BJ (cell line): ENCODE measurements around the gene CRP. TPM values are rescaled to one million over a fixed set of nuclear protein-coding genes. Genes with fewer than 3 reads are reported as not detected.
"Not testable (repeated sequence)": the region's sequence is repeated elsewhere in the genome, so short reads cannot be mapped to it uniquely, and the experiment has no call there.

ENCODE experiments used
- CTCF ChIA-PET: fragments of 350-600 bp; formaldehyde crosslinking; extraction: SDS; loops from one replicate; lab custom pipeline; 2021; ENCODE audit warnings: antibody characterized with exemption, inconsistent platforms; lab: Yijun Ruan, JAX
- POLR2A ChIA-PET: fragments of 300-600 bp; sonication (Branson Sonifier 250); formaldehyde crosslinking; extraction: SDS; loops from one replicate; lab custom pipeline; 2021; ENCODE audit warnings: antibody characterized with exemption; lab: Charles Lee
- DNase-seq: peaks from one replicate; pipeline ENCODE4 v3.0.0-alpha.2; 2011; ENCODE audit warnings: low read depth
- H3K27me3 ChIP-seq: 2 replicates; pipeline ENCODE4 v1.6.0; 2011; ENCODE audit warnings: low read length; ENCODE audit not compliant: control insufficient read depth, insufficient read depth
- H3K36me3 ChIP-seq: 2 replicates; pipeline ENCODE4 v1.5.1; 2011; ENCODE audit warnings: low read length; ENCODE audit not compliant: control insufficient read depth, insufficient read depth
- H3K4me3 ChIP-seq: 2 replicates; pipeline ENCODE4 v1.5.1; 2011; ENCODE audit warnings: low read depth, mild to moderate bottlenecking, control low read depth, low read length
- CTCF ChIP-seq: IDR thresholded peaks from 2 replicates; pipeline ENCODE4 v1.5.1; 2011; ENCODE audit warnings: low read depth, mild to moderate bottlenecking, control low read depth, inconsistent platforms, low read length, moderate library complexity; ENCODE audit not compliant: insufficient read depth
- polyA plus RNA-seq: library from polyadenylated mRNA; depleted of rRNA; stranded (reverse); fragments of >200 nt; gene quantifications from 2 replicates; pipeline ENCODE4 v1.2.3, GENCODE V29; 2011

The CRP gene
- polyA plus RNA-seq, 1 experiment = not detected

GRCh38 chr1:159678939-159679338 lies 35.5 kb downstream of the CRP start:
- Histone ChIP-seq H3K4me3 (no peak overlapping the region), H3K36me3 (no peaks in the 10 kb centered on the region), H3K27me3 (no peaks in the 10 kb centered on the region)
- DNase-seq = no peak
- ChIA-PET POLR2A (no interaction called here), CTCF (no interaction called here)
- TF ChIP-seq CTCF = no peak

- Histone ChIP-seq H3K4me3 (no peak overlapping the region), H3K27me3 (no peaks in the 10 kb centered on the region), H3K36me3 (no peaks in the 10 kb centered on the region)
- ChIA-PET POLR2A (no interaction called here), CTCF (no interaction called here)
- no peak for TF ChIP-seq CTCF
- DNase-seq = peak; percentile 20
Observed at GRCh38 chr1:159675046-159675445, 39.3 kb downstream of the CRP start.

- H3K27me3 ChIP-seq, H3K36me3 ChIP-seq, DNase-seq, POLR2A ChIA-PET, H3K4me3 ChIP-seq: not testable (repeated sequence)
- CTCF ChIA-PET = interaction anchor here (0.6 kb wide), 1 partner anchor 126 kb away, joined by 3 read pairs; no protein-coding TSS in a partner anchor
Observed at GRCh38 chr1:159672390-159672789, 42.0 kb downstream of the CRP start.

- Histone ChIP-seq H3K4me3 (no peak overlapping the region), H3K27me3 (no peaks in the 10 kb centered on the region), H3K36me3 (no peaks in the 10 kb centered on the region)
- ChIA-PET POLR2A (no interaction called here), CTCF (interaction anchor here (0.7 kb wide), 1 partner anchor 223 kb away, joined by 3 read pairs; no protein-coding TSS in a partner anchor)
- TF ChIP-seq CTCF = no peak
- DNase-seq = no peak
Observed at GRCh38 chr1:159669338-159669737, 45.1 kb downstream of the CRP start.

- TF ChIP-seq CTCF = no peak
- ChIA-PET CTCF (interaction anchor here (0.7 kb wide), 1 partner anchor 224 kb away, joined by 3 read pairs; no protein-coding TSS in a partner anchor), POLR2A (no interaction called here)
- no peak for DNase-seq
- no peaks in the 10 kb centered on the region for H3K27me3 ChIP-seq
- no peaks in the 10 kb centered on the region for H3K36me3 ChIP-seq
- H3K4me3 ChIP-seq = no peak overlapping the region
Observed at GRCh38 chr1:159668739-159669138, 45.6 kb downstream of the CRP start.

GRCh38 chr1:159664247-159664646 lies 50.1 kb downstream of the CRP start:
- no peak overlapping the region for H3K4me3 ChIP-seq
- ChIA-PET CTCF (no interaction called here), POLR2A (no interaction called here)
- DNase-seq = no peak
- no peak for TF ChIP-seq CTCF
- H3K27me3 ChIP-seq = no peaks in the 10 kb centered on the region
- no peaks in the 10 kb centered on the region for H3K36me3 ChIP-seq
